Measurements from ENCODE around the gene SFXN5.

Gene SFXN5

DNA sequence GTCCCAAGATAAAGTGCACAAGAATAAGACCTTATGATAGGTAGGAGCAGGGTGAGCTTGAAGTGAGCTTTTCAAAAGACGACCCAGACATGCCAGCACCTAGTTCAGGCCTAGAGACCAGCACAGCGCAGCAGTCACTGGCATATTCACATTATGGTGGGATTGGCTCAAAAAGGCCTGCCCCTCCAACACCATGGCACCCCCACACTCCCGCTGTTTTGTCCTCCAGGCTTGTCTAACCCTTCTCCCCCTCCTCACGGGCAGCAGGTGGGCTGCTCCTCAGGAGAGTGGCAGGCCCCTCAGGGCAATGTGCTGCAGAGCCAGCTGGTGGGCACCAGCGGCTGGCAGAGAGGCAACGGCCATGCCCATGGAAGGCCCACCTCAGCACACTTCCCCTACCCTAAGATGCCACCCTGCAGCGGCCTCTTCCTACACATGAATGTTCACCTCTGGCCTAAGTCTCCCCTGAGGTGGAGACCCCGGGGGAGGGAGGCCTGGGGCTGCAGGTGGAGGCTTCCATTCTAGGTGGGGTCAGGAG lies 128.6 kb downstream of the SFXN5 start:
- in situ Hi-C loops (cut with HindIII; ENCODE audit: low pct_ligation_motif_present, low pct_unique_long_range_greater_than_20kb, low sequenced_read_pairs): no loop called here
- DNase-seq: no peak

DNA sequence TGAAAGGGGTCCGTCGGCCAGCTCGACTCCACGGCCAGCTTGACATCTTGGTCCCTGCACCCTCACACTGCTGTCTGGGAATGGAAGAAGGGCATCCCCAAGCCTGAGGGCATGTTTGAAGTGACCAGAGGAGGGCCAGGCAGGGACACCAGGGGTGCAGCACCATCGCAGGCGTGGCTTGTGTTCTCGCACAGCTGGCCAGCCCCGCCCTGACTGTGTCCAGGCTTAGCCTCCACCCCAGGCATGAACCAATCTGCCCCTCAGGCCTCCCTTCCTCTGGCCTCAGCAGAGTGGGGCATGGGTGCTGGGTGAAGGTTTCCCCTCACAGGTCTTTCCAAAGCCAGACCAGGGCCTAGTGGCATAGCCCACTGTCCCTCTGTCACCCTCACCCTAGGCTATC lies 129.2 kb downstream of the SFXN5 start:
- DNase-seq: no peak
- in situ Hi-C loops (cut with HindIII; ENCODE audit: low pct_ligation_motif_present, low pct_unique_long_range_greater_than_20kb, low sequenced_read_pairs): no loop called here

DNA sequence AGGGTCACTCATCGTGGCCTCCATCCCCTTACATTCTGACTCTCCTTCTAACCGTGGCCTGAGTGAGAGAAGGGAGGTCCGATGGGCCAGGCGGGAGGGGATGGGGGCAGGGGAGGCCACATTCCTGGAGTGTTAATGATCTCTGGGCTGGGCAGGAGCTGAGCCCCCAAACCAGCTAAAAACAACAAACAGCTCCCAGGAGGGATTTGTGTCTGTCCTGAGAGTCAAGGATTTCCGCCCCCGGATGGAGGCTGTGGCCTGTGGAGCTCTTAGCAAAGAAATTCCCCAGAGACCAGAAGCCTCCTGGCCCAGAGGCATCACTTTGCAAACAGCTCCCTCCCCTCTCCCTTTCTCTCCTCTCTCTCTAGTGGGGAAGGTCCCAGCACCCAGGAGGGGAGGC lies 130.7 kb downstream of the SFXN5 start:
- DNase-seq: no peak
- in situ Hi-C loops (cut with HindIII; ENCODE audit: low pct_ligation_motif_present, low pct_unique_long_range_greater_than_20kb, low sequenced_read_pairs): no loop called here

DNA sequence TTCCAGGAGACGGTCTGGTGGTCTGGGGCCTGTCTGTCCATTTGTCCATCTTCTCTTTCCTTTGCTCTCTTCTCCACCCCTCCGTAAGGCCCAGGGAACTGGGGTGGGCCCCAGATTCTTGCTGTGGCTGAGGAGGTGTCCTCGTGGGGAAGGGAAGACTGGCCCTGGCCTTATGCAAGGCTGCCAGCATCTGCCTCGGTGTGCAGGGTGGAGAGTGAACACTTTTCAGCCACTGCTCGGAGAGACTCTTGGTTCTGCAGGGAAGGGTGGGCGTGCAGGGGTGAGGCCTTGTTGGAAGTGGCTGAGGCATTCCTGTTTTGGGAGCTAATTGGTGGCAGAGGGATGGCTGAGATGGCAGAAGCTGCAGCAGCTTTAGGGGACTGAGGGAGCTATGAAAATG lies 131.2 kb downstream of the SFXN5 start:
- in situ Hi-C loops (cut with HindIII; ENCODE audit: low pct_ligation_motif_present, low pct_unique_long_range_greater_than_20kb, low sequenced_read_pairs): no loop called here
- DNase-seq: no peak

DNA sequence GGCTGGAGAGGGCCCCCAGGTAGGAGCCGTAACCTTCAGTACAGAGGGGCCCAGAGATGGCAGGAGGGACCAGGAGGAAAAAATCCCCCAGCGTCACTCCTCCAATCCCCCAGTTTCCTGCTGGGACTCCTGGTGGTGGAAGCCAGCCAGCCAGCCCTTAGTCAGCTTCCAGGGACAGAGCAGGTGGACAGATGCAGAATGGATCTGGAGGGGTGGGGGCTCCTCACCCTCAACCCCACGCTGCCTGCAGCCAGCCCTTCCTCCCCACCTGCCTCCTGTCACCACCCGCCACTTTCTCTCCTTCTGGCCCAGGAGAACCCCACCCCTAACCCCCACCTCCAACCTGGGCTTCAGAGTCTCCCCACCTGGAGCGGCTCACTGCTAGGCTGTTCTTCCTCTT lies 133.1 kb downstream of the SFXN5 start:
- in situ Hi-C loops (cut with HindIII; ENCODE audit: low pct_ligation_motif_present, low pct_unique_long_range_greater_than_20kb, low sequenced_read_pairs): no loop called here
- DNase-seq: no peak

DNA sequence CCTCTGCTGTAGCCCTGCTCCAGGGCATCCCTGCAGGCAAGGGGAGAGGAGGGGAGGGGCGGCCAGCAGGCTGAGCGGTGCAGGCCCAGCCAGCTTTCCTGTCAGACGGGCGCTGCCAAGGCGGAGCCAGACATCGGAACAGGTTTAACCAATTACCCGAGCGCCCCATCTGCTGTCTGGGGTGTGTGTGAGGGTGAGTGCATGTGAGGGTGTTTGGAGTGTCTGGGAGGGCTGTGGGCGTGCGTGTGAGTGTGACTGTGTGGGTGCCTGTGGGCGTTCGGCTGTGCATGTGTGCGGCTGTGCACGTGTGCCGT lies 134.2 kb downstream of the SFXN5 start:
- in situ Hi-C loops (cut with HindIII; ENCODE audit: low pct_ligation_motif_present, low pct_unique_long_range_greater_than_20kb, low sequenced_read_pairs): no loop called here
- DNase-seq: no peak

DNA sequence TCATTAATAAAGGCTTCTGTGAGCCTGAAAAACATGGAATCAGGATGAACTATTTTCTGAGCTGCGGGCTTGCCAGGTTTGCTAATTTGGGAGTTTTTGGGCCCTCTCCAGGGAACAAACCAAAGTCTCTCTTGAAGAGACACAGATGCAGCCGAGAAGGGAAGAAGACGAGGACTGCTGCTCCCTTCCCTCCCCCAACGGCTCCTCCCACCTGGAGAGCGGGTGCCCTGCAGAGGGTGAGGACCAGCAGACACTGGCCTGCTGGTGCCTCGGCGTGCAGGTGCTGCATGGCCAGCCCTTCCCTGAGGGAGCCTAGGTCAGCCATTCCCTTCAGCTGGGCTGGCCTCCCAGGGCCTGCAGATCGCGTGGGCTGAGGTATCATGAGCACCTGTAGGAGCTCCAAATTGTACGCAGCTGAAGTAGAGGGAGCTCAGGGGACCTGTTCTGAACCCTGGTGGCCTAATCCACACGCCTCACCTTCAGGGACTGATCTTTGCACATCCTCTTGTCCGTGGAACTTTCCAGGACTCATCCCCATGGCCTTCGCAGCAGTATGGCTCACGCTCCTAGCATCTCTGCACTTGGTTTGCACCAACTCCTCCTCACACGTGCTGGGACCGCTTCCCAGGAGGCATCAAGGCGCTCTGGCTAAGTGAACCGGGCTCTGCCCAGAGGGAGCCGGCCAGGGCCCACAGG lies 134.7 kb downstream of the SFXN5 start:
- DNase-seq: no peak
- in situ Hi-C loops (cut with HindIII; ENCODE audit: low pct_ligation_motif_present, low pct_unique_long_range_greater_than_20kb, low sequenced_read_pairs): no loop called here

DNA sequence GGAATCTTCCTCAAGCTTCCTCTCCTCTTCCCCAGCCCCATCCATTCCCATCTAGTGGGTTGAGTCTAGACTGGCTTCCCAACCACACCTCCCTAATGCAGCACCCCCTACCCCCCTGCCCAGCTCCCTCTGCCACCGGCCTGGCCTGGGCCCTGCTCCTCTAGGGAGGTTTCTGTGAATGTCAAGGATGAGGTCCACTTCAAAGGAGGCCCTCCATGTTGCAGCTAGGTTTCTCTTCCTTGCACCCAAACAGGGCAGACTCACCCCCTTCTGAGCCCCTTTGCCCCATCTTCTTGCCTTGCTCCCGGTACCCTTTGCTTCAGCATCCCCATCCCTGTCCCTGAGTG lies 135.9 kb downstream of the SFXN5 start:
- in situ Hi-C loops (cut with HindIII; ENCODE audit: low pct_ligation_motif_present, low pct_unique_long_range_greater_than_20kb, low sequenced_read_pairs): no loop called here
- DNase-seq: no peak

DNA sequence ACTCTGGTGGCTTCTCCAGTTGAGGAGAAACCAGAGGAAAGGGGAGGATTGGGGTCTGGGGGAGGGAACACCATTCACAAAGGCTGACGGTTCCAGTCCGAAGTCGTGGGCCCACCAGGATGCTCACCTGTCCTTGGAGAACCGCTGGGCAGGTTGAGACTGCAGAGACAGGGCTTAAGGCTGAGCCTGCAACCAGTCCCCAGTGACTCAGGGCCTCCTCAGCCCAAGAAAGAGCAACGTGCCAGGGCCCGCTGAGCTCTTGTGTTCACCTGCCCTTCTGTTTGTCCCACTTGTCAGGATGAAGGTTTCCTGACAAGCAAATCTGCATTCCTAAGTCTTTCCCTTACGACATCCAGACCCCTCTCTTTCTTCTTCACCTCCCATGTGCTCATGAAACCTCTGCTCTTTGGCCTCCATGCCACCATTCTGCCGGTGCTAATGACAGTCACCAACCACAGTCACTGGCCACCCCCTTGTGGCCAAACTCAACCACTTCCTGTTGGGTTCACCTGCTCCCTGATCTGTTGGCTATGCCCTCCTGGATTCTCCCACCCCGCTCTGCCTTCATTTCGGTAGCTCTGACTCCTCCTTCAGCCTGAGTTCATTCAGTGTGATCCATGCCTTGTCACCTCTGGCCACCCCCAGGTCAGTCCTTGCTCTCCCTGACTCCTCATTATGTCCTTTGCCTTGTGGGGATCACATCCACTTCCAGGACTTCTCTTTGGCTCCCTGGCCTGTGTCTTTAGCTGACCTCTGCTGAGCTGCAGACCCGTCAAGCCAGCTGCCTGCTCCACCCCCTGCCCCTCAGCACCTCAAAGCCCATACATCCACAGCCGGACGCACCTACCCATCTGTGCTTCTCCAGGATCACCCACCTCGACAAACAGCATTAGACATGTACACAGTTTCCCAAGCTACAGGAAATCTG lies 136.6 kb downstream of the SFXN5 start:
- peak; percentile 45 for DNase-seq
- in situ Hi-C loops (cut with HindIII; ENCODE audit: low pct_ligation_motif_present, low pct_unique_long_range_greater_than_20kb, low sequenced_read_pairs): no loop called here

DNA sequence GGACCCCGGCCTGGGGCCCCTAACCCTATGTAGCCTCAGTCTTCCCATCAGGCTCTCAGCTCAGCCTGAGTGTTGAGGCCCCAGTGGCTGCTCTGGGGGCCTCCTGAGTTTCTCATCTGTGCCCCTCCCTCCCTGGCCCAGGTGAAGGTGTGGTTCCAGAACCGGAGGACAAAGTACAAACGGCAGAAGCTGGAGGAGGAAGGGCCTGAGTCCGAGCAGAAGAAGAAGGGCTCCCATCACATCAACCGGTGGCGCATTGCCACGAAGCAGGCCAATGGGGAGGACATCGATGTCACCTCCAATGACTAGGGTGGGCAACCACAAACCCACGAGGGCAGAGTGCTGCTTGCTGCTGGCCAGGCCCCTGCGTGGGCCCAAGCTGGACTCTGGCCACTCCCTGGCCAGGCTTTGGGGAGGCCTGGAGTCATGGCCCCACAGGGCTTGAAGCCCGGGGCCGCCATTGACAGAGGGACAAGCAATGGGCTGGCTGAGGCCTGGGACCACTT lies 137.8 kb downstream of the SFXN5 start:
- DNase-seq: no peak
- in situ Hi-C loops (cut with HindIII; ENCODE audit: low pct_ligation_motif_present, low pct_unique_long_range_greater_than_20kb, low sequenced_read_pairs): no loop called here

DNA sequence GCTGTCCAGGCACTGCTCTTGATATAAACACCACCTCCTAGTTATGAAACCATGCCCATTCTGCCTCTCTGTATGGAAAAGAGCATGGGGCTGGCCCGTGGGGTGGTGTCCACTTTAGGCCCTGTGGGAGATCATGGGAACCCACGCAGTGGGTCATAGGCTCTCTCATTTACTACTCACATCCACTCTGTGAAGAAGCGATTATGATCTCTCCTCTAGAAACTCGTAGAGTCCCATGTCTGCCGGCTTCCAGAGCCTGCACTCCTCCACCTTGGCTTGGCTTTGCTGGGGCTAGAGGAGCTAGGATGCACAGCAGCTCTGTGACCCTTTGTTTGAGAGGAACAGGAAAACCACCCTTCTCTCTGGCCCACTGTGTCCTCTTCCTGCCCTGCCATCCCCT lies 138.3 kb downstream of the SFXN5 start:
- no peak for DNase-seq
- in situ Hi-C loops (cut with HindIII; ENCODE audit: low pct_ligation_motif_present, low pct_unique_long_range_greater_than_20kb, low sequenced_read_pairs): no loop called here

DNA sequence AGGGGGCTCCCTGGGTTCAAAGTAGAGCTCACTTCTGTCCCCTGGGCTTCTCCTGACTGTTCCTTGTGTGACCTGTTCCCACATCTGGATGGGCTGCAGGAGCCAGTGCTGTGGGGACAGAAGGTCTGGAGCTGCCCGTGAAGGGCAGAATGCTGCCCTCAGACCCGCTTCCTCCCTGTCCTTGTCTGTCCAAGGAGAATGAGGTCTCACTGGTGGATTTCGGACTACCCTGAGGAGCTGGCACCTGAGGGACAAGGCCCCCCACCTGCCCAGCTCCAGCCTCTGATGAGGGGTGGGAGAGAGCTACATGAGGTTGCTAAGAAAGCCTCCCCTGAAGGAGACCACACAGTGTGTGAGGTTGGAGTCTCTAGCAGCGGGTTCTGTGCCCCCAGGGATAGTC lies 138.7 kb downstream of the SFXN5 start:
- in situ Hi-C loops (cut with HindIII; ENCODE audit: low pct_ligation_motif_present, low pct_unique_long_range_greater_than_20kb, low sequenced_read_pairs): no loop called here
- no peak for DNase-seq

DNA sequence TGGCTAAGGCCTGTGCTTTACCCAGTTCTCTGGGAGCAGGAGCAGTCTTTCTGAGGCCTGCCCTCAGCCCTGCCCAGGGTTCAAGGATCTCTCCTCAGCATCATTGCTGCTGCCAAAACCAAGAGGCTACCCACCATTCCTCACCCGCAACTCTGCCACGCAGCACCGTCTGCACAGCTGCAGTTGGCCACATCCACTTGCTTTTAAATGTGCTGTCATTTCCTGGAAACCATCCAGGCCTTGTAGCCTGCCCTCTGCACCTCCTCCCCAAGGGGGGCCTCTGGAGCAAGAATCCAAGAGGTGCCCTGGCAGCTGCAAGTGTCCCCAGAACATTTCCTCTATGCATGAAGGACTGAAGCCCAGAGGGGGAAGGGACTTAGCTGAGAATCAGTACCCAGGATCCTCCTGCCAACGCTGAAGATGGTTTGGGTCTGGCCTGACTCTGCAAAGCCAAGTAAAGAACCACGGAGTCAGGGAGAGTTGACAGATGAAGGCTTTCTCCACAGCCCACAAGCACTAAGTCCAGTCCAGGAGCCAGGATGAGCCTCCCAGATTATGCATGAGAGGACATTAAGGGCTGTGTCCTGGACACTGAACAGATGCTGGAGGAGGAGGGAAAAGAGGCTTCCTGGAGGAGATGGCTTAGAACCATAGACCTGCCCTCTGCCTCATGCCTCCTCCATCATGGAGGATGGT lies 139.3 kb downstream of the SFXN5 start:
- in situ Hi-C loops (cut with HindIII; ENCODE audit: low pct_ligation_motif_present, low pct_unique_long_range_greater_than_20kb, low sequenced_read_pairs): no loop called here
- peak; percentile 40 for DNase-seq

DNA sequence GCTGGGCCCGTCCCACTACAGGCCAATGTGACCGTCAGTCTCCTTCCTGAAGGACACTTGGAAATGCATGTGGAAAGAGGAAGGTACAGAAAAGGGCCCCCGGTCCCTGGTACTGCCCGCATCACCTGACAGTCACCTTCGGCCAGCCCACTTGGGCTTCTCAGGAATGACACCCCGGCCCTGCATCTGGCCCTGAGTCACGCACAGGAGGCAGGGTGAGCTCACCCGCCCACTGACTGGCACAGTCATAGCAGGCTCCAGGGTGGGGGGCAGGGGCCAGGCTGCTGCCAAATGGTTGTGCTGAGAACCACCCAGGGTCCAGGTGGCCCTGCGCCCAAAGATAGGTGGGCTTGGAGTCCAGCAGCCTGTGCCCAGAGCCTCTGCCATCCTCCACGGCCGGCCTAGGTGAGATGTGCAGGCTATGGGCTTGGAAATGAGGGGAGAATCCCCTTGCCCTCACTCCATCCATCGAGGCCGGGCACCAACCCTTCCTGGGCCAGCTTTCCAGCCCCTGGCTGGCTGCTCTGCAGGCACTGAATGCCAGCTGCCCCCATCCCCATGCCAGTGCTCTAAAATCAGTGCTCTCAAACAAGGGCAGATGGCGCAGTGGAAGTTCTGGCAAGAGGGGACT lies 140.1 kb downstream of the SFXN5 start:
- DNase-seq: peak; percentile 67
- in situ Hi-C loops (cut with HindIII; ENCODE audit: low pct_ligation_motif_present, low pct_unique_long_range_greater_than_20kb, low sequenced_read_pairs): no loop called here

DNA sequence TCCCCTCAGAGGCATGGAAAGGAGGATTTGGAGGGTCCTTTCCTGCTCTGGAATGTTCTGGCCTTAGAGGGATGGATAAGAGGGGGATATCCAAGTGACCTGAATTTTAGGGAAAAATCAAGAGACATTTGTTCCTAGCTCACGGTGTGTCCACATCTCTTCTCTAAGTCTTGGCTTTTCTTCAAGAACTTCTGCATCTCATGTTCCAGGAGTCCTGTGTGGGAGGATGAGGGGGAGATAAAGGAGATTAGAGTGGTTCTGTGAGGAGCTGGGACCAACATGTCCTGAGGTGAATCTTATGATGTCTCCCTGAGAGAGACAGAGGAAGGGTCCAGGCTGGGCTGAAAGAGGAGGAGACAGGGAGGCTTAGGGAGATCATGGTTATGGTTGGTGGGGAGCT lies 142.5 kb downstream of the SFXN5 start:
- no peak for DNase-seq
- in situ Hi-C loops (cut with HindIII; ENCODE audit: low pct_ligation_motif_present, low pct_unique_long_range_greater_than_20kb, low sequenced_read_pairs): no loop called here

DNA sequence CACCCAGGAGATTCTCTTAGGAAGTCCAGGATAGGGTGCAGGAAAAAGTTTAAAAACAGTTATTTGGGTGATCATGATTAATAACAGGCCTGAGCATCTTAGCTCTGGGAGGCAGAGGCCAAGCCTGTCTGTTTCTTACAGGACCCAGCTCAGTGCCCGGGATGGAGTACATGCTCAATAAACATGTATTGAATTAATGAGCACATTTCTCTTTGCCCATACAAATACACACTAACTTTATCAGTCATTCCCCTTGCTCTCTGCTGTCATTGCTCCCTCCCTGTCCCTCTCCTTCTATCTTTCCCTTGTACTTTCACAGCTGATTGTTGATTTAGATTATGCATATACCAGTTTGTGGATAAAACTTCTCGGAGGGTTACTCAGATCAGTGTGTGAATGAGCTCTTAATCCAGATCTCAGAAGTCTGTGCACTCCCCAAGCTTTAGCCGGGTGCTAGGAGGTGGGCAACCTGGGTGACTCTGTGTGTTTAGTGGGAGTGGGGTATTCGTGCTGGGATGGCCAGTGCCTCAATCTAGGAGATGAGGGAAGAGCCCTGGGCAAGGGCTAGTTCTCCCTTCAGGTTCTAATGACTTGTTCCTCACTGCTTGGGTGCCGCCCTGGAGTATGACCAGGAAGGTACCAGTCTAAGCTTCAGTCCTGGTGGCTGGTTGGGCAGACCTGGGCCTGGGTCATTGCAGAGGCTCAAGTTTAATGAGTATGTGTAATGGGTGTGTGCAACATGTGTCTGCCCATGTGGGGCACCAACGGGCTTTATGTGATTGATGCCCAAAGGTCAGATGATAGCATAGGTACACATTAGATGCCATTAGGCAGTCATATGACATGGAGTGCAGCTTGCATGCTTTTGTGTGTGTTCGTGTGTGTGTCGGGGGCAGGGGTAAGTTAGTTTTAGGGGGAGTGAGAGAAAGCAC lies 143.6 kb downstream of the SFXN5 start:
- DNase-seq: no peak
- in situ Hi-C loops (cut with HindIII; ENCODE audit: low pct_ligation_motif_present, low pct_unique_long_range_greater_than_20kb, low sequenced_read_pairs): no loop called here

DNA sequence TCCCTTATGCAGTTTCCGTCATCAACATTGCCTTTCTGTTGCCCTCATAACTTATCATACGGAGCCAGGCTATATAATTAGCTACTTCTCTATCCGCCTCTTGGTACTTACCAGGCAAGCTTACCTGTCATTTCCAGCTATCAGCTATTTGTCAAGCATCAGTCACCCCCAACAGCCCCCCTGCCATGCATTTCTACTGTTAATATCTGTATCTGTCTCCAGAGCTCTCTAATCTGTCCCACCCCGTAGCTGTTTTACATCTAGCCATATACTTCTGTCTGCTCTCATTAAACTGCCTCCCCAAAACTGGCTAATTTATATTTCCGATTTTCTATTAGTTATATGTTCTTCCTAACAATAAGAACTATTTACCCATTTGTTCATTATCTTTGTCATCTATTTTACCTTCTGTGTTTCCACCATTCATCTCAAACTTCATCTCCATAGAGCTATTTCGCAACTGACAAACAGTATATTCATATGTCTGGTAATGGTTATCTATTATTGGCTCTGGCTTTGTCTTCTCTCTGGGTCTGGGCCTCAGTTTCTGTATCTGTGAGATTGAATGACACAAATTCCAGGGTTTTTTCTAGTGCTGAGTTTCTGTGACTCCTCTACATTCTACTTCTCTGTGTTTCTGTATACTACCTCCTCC lies 144.6 kb downstream of the SFXN5 start:
- DNase-seq: no peak

More for the DNA sequence above, 144.6 kb downstream of the SFXN5 start:
- in situ Hi-C loops (cut with HindIII; ENCODE audit: low pct_ligation_motif_present, low pct_unique_long_range_greater_than_20kb, low sequenced_read_pairs): no loop called here
